GM23248 (cell line): Measurements from ENCODE around the gene RPL22.

Source experiments
- EZH2 ChIP-seq: fragments of 200-600 bp; sonication (generic); IDR thresholded peaks from 2 replicates; pipeline ENCODE4 v1.6.1; 2018; ENCODE audit warnings: antibody characterized with exemption, mild to moderate bottlenecking; ENCODE audit not compliant: insufficient read depth, poor library complexity, severe bottlenecking
- EZH2phosphoT487 ChIP-seq: fragments of 200-600 bp; sonication (generic); IDR thresholded peaks from 2 replicates; pipeline ENCODE4 v1.6.1; 2018; ENCODE audit warnings: antibody characterized with exemption, moderate library complexity, mild to moderate bottlenecking, low read depth; ENCODE audit not compliant: insufficient read depth

- TF ChIP-seq EZH2, result no peak
- TF ChIP-seq EZH2phosphoT487, result no peak
Observed at GRCh38 chr1:6225651-6226050, 26.3 kb upstream of the RPL22 start.
